C4-2B (cell line): Measurements from ENCODE around the gene S1PR5.

ENCODE experiments used
- ZFX ChIP-seq: fragments of 450-650 bp; IDR thresholded peaks from 2 replicates; pipeline ENCODE4 v1.6.1; 2017
- TF ChIP-seq, protein P1 (sequence below): fragments of 450-650 bp; conservative IDR thresholded peaks from 2 replicates; pipeline ENCODE4 v1.5.1; 2017; ENCODE audit warnings: mild to moderate bottlenecking

DNA sequence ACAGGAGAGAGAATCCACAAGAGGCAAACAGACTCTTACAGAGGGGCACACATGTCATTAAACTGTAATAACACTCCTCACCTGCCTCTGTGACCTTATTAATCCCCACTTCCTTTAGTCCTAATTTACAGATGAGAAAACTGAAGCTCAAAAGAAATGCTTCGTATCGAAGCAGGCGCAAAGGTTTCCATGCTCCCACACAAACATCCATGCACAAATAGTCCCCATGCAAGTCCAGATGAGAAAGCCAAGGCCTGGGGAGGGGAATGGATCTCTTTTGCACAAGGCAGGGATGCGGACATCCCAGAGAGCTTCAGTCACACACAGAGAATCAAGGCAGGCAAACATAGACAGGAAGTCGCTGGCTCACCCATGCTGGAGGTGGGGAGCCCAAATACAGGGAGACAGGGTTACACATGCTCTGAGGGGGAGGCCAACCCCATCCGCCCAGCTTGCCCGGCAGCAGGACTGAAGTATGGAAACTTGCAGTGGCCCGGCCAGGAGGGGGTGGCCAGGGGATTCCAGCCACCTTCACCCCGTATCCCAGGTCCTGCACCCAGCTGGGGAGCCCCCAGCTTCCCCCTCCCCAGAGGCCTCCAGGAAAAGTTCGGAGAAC lies 468 bp downstream of the S1PR5 start:
- TF ChIP-seq, protein P1, sequence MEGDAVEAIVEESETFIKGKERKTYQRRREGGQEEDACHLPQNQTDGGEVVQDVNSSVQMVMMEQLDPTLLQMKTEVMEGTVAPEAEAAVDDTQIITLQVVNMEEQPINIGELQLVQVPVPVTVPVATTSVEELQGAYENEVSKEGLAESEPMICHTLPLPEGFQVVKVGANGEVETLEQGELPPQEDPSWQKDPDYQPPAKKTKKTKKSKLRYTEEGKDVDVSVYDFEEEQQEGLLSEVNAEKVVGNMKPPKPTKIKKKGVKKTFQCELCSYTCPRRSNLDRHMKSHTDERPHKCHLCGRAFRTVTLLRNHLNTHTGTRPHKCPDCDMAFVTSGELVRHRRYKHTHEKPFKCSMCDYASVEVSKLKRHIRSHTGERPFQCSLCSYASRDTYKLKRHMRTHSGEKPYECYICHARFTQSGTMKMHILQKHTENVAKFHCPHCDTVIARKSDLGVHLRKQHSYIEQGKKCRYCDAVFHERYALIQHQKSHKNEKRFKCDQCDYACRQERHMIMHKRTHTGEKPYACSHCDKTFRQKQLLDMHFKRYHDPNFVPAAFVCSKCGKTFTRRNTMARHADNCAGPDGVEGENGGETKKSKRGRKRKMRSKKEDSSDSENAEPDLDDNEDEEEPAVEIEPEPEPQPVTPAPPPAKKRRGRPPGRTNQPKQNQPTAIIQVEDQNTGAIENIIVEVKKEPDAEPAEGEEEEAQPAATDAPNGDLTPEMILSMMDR: no peak
- no peak for TF ChIP-seq ZFX
